ENCODE data around the gene SLC6A17. TPM values are rescaled to one million over a fixed set of nuclear protein-coding genes. Genes with fewer than 3 reads are reported as not detected.

Gene SLC6A17
- total RNA-seq, 1 donor from 2014 or later, result 0.05 TPM

DNA sequence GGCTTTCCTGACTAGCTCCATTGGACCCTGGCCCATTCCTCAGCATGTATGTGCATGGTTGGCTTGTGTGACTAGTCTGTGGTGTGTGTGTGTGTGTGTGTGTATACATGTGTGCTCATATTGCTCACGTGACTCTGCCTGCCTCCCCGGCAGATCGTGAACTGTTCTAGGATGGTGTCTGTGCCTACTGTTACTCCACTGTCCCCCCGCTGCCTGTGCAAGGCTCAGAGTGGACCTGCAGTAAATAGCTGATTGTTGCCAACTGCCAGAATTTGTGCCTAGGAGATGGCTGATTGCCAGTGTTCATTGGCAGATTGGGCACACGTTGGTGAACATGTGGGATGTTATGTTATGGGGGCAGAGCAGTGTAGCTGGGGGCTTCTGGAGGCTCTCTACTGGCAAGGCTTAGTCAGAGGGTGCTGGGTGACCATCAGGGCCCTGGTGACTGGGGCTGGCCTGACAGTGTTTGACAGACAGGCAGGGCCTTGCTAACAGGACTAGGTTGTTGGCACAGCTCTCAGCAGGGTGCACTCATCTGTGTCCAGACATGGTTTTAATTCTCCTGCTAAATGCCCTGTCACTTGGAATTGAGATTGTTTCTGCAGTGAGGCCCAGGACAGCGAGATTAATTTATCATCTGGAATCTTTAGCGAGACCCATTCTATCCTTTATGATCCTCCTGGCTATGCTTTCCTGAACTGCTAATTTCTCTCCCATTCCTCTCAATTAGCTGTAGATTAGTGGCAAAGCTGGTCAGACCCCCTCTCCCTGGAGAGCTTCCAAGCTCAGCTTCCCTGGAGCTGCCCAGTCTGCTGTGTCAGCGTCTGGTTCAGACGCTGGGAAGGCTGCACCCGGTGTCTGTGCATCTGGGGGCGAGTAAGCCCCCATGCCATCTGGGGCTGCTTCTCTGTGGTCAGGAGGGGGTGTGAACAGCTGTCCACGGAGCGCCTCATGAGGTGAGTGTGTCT, 20.8 kb downstream of the SLC6A17 start:
- Mint-ChIP-seq H3K9me3 (no peaks in the 10 kb centered on the region), H3K4me3 (no peak overlapping the region), H3K4me1 (no peaks in the 10 kb centered on the region), H3K27me3 (no peaks in the 10 kb centered on the region), H3K36me3 (ENCODE audit: low read depth) (no peaks in the 10 kb centered on the region), H3K27ac (no peak overlapping the region)
- DNase-seq, result no peak
- intact Hi-C loops (cut with micrococcal nuclease), result no loop called here

DNA sequence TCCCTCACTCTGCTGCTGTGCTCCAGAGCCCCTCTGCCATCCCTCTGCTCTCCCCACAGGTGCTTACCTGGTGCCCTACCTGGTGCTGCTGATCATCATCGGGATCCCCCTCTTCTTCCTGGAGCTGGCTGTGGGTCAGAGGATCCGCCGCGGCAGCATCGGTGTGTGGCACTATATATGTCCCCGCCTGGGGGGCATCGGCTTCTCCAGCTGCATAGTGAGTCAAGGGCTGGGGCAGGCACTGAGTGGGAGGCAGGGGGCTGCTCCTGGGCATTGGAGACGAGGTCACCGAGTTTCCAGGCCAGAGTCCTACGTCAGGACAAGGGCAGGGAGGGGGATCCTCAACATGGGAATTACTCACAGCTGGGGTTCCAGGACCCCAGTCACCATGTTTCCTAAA, 21.7 kb downstream of the SLC6A17 start:
- no peak for DNase-seq
- H3K27ac Mint-ChIP-seq, result no peak overlapping the region
- no peak overlapping the region for H3K4me3 Mint-ChIP-seq
- H3K36me3 Mint-ChIP-seq (ENCODE audit: low read depth), result no peaks in the 10 kb centered on the region
- intact Hi-C loops (cut with micrococcal nuclease), result no loop called here
- no peaks in the 10 kb centered on the region for H3K4me1 Mint-ChIP-seq
- no peaks in the 10 kb centered on the region for H3K27me3 Mint-ChIP-seq
- no peaks in the 10 kb centered on the region for H3K9me3 Mint-ChIP-seq

DNA sequence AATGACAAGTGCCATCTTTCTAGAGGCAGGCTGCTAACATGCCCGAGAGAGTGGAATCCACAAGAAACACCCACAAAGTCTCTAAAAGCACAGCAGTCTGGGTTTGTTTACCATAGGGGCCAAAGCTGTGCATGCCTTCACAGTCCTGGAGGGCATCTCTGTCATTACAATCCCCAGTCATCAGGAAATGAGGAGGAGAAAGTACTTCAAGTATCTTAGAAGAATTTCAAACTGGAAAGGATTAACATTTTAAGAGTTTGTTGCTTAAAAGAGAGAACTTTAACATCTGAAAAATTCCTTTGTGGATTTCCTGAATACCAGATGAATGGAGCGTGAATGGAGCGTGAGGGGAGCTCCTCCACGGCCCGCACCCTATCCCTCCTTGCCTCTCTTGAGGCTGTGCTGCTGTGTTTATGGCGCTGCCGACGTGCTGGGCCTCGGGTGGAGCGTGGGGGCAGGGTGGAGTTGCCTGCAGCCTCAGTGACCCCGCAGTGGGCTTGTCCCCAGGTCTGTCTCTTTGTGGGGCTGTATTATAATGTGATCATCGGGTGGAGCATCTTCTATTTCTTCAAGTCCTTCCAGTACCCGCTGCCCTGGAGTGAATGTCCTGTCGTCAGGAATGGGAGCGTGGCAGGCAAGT, 23.3 kb downstream of the SLC6A17 start:
- Mint-ChIP-seq H3K36me3 (ENCODE audit: low read depth) (no peaks in the 10 kb centered on the region), H3K27ac (no peak overlapping the region), H3K4me3 (no peak overlapping the region), H3K4me1 (no peaks in the 10 kb centered on the region), H3K27me3 (no peaks in the 10 kb centered on the region), H3K9me3 (no peaks in the 10 kb centered on the region)
- intact Hi-C loops (cut with micrococcal nuclease), result no loop called here
- DNase-seq, result no peak

- H3K9me3 Mint-ChIP-seq, result no peaks in the 10 kb centered on the region
- H3K27ac Mint-ChIP-seq, result no peak overlapping the region
- no peaks in the 10 kb centered on the region for H3K4me1 Mint-ChIP-seq
- no peaks in the 10 kb centered on the region for H3K27me3 Mint-ChIP-seq
- DNase-seq, result no peak
- H3K36me3 Mint-ChIP-seq (ENCODE audit: low read depth), result no peaks in the 10 kb centered on the region
- intact Hi-C loops (cut with micrococcal nuclease), result no loop called here
- H3K4me3 Mint-ChIP-seq, result no peak overlapping the region
Observed at GRCh38 chr1:110174961-110175360, 24.7 kb downstream of the SLC6A17 start.

DNA sequence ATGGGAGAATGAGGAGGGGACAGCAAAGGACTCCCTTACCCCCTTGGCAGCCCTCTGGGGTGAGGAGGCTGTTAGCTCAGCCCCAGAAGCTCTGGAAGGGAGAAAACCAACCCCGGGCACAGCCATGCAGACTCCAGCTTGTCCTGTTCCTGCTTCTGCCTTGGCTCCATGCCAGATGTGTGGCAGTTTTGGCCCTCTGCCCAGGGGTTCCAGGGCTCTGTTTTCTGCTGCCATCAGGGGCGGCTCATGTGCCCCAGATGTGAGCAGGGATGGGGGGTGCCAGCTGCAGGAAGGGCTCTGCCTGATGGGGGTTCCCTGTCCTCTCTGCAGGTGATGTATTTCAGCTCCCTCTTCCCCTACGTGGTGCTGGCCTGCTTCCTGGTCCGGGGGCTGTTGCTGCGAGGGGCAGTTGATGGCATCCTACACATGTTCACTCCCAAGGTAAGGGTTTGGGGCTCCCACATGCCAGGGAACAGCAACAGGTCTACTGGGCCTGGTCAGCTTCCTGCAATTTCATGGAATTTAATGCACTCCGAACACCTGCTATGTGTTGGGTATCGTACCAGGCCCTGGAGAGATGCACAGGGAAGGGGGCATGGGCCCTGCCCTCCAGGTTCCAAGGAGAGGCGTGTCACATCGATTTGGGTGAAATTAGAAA, 26.1 kb downstream of the SLC6A17 start:
- Mint-ChIP-seq H3K27ac (no peak overlapping the region), H3K27me3 (no peaks in the 10 kb centered on the region), H3K4me3 (no peak overlapping the region), H3K4me1 (no peaks in the 10 kb centered on the region), H3K36me3 (ENCODE audit: low read depth) (no peaks in the 10 kb centered on the region), H3K9me3 (no peaks in the 10 kb centered on the region)
- no peak for DNase-seq
- intact Hi-C loops (cut with micrococcal nuclease), result no loop called here

GRCh38 chr1:110177775-110178174, 27.5 kb downstream of the SLC6A17 start:
- H3K36me3 Mint-ChIP-seq (ENCODE audit: low read depth), result no peaks in the 10 kb centered on the region
- no peaks in the 10 kb centered on the region for H3K4me1 Mint-ChIP-seq
- H3K27me3 Mint-ChIP-seq, result no peaks in the 10 kb centered on the region
- no peaks in the 10 kb centered on the region for H3K9me3 Mint-ChIP-seq
- intact Hi-C loops (cut with micrococcal nuclease), result no loop called here
- no peak for DNase-seq
- H3K4me3 Mint-ChIP-seq, result no peak overlapping the region
- H3K27ac Mint-ChIP-seq, result no peak overlapping the region

DNA sequence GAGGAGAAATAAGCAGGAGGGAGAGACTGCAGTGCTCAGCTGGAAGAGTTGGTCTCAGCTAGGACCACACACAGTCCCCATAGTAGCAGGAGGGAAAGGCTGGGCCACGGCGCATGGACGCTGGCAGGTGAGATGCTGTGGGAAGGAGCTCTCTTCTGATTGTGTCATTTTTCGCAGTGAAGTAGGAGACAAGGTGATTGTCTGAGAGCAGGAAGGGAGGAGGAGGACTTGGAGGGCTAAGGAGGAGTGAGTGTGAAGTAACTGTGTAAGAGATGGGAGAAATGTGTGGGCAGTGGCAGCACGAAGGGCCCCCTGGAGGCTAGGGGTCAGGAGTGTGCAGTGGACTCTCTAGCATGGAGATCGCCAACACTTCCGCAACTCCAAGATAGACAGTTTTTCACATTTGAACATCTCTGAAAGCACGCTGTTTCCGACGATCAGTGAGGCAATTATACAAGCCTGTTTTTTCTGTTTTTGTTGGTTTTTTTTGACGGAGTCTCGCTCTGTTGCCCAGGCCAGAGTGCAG, 33.4 kb downstream of the SLC6A17 start:
- Mint-ChIP-seq H3K27ac (no peak overlapping the region), H3K9me3 (no peaks in the 10 kb centered on the region), H3K27me3 (peaks cover 11% of the 10 kb centered on the region), H3K4me3 (no peak overlapping the region), H3K36me3 (ENCODE audit: low read depth) (no peaks in the 10 kb centered on the region), H3K4me1 (no peaks in the 10 kb centered on the region)
- no peak for DNase-seq
- intact Hi-C loops (cut with micrococcal nuclease), result no loop called here

- Mint-ChIP-seq H3K4me3 (no peak overlapping the region), H3K27me3 (peaks cover 15% of the 10 kb centered on the region), H3K36me3 (ENCODE audit: low read depth) (no peaks in the 10 kb centered on the region), H3K9me3 (no peaks in the 10 kb centered on the region), H3K27ac (no peak overlapping the region), H3K4me1 (no peaks in the 10 kb centered on the region)
- DNase-seq, result no peak
- intact Hi-C loops (cut with micrococcal nuclease), result no loop called here
Observed at GRCh38 chr1:110184446-110184845, 34.2 kb downstream of the SLC6A17 start.

GRCh38 chr1:110185181-110185580, 34.9 kb downstream of the SLC6A17 start:
- no peak for DNase-seq
- H3K36me3 Mint-ChIP-seq (ENCODE audit: low read depth), result no peaks in the 10 kb centered on the region
- H3K27ac Mint-ChIP-seq, result no peak overlapping the region
- peaks cover 15% of the 10 kb centered on the region for H3K27me3 Mint-ChIP-seq
- intact Hi-C loops (cut with micrococcal nuclease), result no loop called here
- H3K9me3 Mint-ChIP-seq, result no peaks in the 10 kb centered on the region
- no peak overlapping the region for H3K4me3 Mint-ChIP-seq
- H3K4me1 Mint-ChIP-seq, result no peaks in the 10 kb centered on the region

GRCh38 chr1:110186558-110186957, 36.3 kb downstream of the SLC6A17 start:
- Mint-ChIP-seq H3K27me3 (peaks cover 15% of the 10 kb centered on the region), H3K9me3 (no peaks in the 10 kb centered on the region), H3K36me3 (ENCODE audit: low read depth) (no peaks in the 10 kb centered on the region), H3K4me1 (no peaks in the 10 kb centered on the region), H3K27ac (no peak overlapping the region), H3K4me3 (no peak overlapping the region)
- intact Hi-C loops (cut with micrococcal nuclease), result no loop called here
- DNase-seq, result no peak

DNA sequence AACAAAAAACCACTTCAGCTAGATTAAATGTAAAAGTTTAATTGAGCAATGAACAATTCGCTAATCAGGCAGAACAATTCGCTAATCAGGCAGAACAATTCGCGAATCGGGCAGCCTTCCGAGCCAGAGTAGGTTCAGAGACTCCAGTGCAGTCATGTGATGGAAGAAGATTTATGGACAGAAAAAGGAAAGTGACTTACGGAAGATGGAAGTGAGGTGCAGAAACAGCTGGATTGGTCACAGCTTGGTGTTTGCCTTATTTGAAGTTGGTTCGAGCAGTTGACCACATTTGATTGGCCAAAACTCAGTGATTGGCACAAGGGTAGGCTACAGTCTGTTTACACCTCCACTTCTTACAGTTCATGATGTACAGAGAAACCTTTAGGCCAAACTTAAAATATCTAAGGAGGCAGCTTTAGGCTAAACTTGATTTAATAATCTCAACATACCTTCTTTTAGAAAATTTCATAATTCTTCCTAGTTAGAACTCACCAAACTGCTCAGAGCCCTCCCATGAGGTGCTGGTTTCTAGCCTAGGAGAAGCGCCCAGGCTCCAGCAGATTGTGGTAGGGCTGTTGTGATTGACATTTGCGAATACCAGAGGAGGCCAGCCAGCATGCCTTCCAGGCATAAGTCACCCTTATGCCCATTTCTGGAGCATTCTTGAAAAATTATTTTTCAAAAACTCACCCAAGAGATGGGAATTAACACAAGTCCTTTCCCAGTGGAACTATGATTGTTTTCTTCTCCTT, 37.0 kb downstream of the SLC6A17 start:
- H3K4me3 Mint-ChIP-seq, result no peak overlapping the region
- no peak for DNase-seq
- H3K9me3 Mint-ChIP-seq, result no peaks in the 10 kb centered on the region
- intact Hi-C loops (cut with micrococcal nuclease), result no loop called here
- H3K36me3 Mint-ChIP-seq (ENCODE audit: low read depth), result no peaks in the 10 kb centered on the region
- H3K27ac Mint-ChIP-seq, result no peak overlapping the region
- peaks cover 15% of the 10 kb centered on the region for H3K27me3 Mint-ChIP-seq
- no peaks in the 10 kb centered on the region for H3K4me1 Mint-ChIP-seq

DNA sequence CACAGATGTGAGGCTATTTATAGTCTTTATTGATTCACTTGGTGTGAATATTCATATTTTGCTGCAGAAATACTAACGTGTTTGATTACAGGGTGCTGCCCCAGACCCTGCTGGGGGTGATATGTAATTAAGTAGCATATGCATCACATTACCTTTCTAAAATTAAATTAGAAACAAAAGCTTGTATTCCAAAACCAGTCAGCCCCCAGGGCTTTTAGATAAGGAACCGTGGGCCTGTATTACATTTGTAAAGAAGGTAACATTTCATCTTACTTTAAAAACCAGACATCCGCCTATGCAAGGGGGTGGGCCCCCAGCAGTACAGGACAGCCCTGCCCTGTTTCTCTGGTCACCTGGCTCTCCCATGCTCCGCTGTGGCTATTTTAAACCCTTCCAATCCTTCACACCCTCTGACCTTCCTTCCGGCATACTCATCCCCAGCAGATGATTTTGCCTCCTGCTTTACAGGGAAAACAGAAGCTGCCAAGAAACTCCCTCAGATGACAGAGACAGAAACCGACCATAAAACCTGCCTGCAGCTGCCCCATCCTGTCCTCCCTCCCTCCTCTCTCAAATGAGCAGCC, 37.8 kb downstream of the SLC6A17 start:
- peaks cover 15% of the 10 kb centered on the region for H3K27me3 Mint-ChIP-seq
- no peaks in the 10 kb centered on the region for H3K9me3 Mint-ChIP-seq
- intact Hi-C loops (cut with micrococcal nuclease), result no loop called here
- no peak for DNase-seq
- H3K4me1 Mint-ChIP-seq, result no peaks in the 10 kb centered on the region
- H3K27ac Mint-ChIP-seq, result no peak overlapping the region
- H3K4me3 Mint-ChIP-seq, result no peak overlapping the region
- H3K36me3 Mint-ChIP-seq (ENCODE audit: low read depth), result no peaks in the 10 kb centered on the region

DNA sequence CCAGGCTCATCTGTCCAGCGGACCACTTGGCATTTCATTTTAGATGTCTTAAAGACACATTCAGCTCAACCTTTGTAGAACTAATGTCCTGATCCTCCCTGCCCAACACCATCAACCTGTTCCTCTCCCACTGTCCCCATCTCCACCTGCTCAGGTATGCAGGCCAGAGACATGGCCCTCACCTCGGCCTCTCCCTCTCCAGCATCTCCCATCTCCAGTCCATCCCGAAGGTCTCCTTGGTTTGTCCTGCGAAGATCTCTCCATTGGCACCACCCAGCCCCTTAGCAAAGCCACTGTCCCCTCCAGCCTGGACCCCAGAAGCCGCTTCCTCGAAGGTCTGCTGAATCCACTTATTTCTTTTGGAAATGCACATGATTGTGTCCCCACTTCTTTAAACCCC, 38.9 kb downstream of the SLC6A17 start:
- intact Hi-C loops (cut with micrococcal nuclease), result no loop called here
- Mint-ChIP-seq H3K27me3 (peaks cover 15% of the 10 kb centered on the region), H3K4me1 (no peaks in the 10 kb centered on the region), H3K9me3 (no peaks in the 10 kb centered on the region), H3K4me3 (no peak overlapping the region), H3K27ac (no peak overlapping the region), H3K36me3 (ENCODE audit: low read depth) (no peaks in the 10 kb centered on the region)
- DNase-seq, result no peak
